ENCODE data around the gene NEUROD2.

The NEUROD2 gene

DNA sequence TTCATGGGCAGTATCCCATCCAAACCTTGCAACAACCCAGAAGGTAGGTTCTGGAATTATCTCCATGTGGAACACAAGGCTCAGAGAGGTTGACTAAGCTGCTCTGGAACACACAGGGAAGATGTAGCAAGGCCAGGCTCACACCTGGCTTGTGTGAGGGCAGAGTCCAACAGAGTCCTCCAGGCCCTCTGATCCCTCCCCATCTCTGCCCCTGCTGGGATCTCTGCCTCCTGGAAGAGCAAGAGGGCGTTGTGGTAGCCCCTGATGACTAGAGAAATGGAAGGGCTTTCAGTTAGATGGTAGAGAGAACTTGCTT is 12.0 kb upstream of the NEUROD2 start:
- H3K9me3 ChIP-seq = no peaks in the 10 kb centered on the region
- intact Hi-C loops (cut with DNase I; ENCODE audit: low total_unique reads) = loop anchor here (5.0 kb wide), 1 partner anchor 113 kb away; the partner anchor contains the start of gene MIEN1
- no peak overlapping the region for H3K4me3 ChIP-seq
- no peak for DNase-seq
- peaks cover 0 to 46% of the 10 kb centered on the region in 2 donors for H3K27me3 ChIP-seq
- H3K36me3 ChIP-seq = no peaks in the 10 kb centered on the region
- peaks cover 0 to 38% (median 13%) of the 10 kb centered on the region in 4 donors for H3K4me1 ChIP-seq
- H3K27ac ChIP-seq = no peak overlapping the region
- TF ChIP-seq, protein P1, sequence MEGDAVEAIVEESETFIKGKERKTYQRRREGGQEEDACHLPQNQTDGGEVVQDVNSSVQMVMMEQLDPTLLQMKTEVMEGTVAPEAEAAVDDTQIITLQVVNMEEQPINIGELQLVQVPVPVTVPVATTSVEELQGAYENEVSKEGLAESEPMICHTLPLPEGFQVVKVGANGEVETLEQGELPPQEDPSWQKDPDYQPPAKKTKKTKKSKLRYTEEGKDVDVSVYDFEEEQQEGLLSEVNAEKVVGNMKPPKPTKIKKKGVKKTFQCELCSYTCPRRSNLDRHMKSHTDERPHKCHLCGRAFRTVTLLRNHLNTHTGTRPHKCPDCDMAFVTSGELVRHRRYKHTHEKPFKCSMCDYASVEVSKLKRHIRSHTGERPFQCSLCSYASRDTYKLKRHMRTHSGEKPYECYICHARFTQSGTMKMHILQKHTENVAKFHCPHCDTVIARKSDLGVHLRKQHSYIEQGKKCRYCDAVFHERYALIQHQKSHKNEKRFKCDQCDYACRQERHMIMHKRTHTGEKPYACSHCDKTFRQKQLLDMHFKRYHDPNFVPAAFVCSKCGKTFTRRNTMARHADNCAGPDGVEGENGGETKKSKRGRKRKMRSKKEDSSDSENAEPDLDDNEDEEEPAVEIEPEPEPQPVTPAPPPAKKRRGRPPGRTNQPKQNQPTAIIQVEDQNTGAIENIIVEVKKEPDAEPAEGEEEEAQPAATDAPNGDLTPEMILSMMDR (IDR thresholded peaks at IDR 0.05) = no peak

DNA sequence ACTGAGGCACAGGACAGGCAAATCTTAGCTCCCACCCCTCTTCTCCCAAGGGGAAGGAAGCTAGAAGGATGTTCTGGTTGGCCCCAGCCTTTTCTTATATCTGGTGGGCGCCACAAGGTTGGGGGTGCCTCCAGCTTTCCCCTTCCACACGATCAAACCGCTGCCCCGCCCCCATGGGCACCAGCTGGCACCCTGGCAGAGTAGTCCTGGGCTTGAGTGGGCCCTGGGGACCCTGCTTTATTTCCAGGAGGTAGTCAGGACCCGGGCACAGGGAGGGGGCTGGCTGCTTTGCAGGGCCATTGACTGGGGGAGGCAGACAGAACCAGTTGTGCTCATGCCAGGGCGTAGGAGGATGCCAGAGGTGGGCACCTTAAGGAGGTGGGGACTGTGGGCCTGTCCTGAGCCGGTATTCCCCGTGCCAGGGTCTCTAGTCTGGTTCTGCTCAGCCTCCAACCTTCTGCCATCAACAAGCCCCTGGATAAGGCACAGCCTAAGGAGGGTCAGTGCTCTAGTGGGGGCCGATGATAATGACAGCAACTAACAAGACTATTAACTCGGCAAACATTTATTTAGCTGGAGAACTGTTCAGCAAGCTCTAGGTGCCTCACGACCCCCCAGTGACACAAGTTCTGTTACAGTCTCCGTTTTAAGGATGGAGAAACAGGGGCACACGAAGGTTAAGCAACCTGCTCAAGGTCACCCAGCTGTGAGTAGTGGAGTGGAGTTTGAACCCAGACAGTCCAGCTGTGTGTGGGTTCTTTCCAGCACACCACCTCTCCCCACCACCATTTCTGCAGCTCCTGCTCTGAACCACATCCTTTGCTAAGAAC is 11.5 kb upstream of the NEUROD2 start:
- Histone ChIP-seq H3K4me3 (peak overlapping the region in 1 of 2 donors; percentile 63), H3K9me3 (no peaks in the 10 kb centered on the region), H3K27me3 (peaks cover 0 to 48% of the 10 kb centered on the region in 2 donors), H3K4me1 (peaks cover 0 to 38% (median 13%) of the 10 kb centered on the region in 4 donors), H3K36me3 (no peaks in the 10 kb centered on the region), H3K27ac (no peak overlapping the region)
- TF ChIP-seq, protein P1 (IDR thresholded peaks at IDR 0.05) = no peak
- DNase-seq = no peak
- intact Hi-C loops (cut with DNase I; ENCODE audit: low total_unique reads) = no loop called here

DNA sequence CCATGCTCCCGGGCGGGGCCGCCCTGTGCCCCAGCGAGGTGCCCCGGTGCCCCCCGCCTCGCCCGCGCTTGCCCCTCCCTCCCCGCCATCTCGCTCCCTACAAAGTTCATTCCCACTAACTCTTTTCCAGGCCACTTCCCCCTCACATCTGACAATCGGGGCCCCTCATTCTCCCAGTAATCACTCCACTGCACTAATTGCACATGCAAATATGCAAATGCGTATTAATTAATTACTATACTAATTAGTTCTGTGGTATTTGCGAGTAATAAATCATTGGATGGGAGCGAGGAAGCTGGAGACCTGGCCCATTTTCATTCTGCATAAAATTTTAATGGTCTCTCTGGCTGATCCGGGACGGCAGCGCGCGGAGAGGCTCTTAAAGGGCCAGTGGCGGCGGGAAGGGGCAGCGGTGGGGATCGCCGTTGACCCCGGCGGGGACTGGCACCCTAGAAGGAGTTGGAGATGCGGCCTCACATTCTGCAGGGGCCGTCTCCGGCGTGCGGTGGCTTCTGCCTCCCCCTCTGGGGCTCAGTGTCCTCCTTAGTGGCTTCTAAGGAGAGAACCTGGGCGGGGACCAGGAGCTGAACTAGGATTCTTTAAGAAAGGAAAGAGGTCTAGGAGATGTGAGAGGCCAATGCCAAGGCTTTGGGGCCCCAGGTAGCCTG is 10.7 kb upstream of the NEUROD2 start:
- H3K27ac ChIP-seq = peak overlapping the region in 1 of 2 donors; percentile 10
- intact Hi-C loops (cut with DNase I; ENCODE audit: low total_unique reads) = no loop called here
- TF ChIP-seq, protein P1 (IDR thresholded peaks at IDR 0.05) = no peak

DNA sequence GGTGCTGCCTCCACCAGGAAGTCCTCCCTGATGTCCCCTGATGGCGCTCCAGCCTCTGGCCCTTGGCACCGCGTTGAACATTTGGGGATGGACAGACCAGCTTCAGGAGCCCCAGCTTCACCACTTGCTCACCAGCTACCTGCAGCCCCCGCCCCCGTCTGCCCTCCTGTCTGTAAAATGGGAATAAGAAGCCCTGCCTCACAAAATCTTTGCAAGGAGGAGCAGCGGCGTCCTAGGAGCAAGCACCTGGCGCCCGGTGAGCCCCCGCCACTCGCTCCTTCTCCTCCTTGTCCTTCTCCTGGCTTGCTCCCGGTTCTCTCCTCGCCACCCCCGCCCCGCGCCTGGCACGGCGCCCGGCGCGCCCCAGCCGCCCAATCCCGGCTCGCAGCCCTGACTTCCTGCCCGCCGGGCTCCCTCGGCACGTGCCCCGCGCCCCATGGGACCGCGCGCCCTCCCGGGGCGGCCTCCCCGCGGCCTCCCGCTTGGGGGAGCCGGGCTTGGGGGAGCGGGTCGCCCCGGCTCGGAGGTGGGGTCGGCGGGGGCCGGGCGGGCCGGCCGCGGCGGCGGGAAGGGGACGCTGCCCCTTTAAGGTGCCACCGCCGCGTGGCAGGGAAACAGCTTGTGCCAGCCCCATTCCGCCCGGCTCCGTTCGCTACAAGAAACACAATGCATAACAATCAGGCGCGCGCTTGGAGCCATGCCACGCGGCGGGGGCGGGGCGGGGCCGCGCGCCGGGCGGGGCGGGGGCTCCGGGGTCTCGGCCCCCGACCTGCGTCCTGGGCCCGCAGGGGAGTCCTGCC is 9.9 kb upstream of the NEUROD2 start:
- TF ChIP-seq, protein P1 (IDR thresholded peaks at IDR 0.05) = no peak
- peaks cover 0 to 57% of the 10 kb centered on the region in 2 donors for H3K27me3 ChIP-seq

More for the DNA sequence above, 10.7 kb upstream of the NEUROD2 start:
- Histone ChIP-seq H3K27me3 (peaks cover 0 to 49% of the 10 kb centered on the region in 2 donors), H3K36me3 (no peaks in the 10 kb centered on the region), H3K9me3 (no peaks in the 10 kb centered on the region), H3K4me1 (peaks cover 0 to 32% (median 13%) of the 10 kb centered on the region in 4 donors), H3K4me3 (peak overlapping the region; percentile 49 to 63)
- DNase-seq = no peak

DNA sequence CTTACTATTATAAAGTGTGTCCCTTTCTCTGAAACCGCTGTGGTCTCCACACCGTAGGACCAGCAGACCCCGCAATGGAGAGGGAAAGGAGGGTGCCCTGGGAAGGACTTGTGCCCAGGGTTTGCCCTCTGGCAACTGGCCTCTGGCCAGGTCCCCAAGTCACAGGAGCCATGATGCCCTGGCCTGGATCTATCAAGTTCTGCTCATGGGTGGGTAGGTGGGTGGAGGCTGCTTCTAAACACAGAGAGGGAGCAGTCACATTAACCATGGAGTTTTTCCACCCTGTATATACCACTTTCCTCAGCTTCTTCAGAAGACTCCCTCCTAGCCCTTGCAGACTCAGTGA is 9.4 kb upstream of the NEUROD2 start:
- Histone ChIP-seq H3K9me3 (no peaks in the 10 kb centered on the region), H3K4me1 (peaks cover 0 to 24% (median 12%) of the 10 kb centered on the region in 4 donors), H3K27me3 (peaks cover 0 to 62% of the 10 kb centered on the region in 2 donors), H3K4me3 (peak overlapping the region in 1 of 2 donors; percentile 63), H3K27ac (no peak overlapping the region), H3K36me3 (no peaks in the 10 kb centered on the region)
- DNase-seq = no peak
- intact Hi-C loops (cut with DNase I; ENCODE audit: low total_unique reads) = no loop called here
- TF ChIP-seq, protein P1 (IDR thresholded peaks at IDR 0.05) = no peak

More for the DNA sequence above, 9.9 kb upstream of the NEUROD2 start:
- Histone ChIP-seq H3K9me3 (no peaks in the 10 kb centered on the region), H3K27ac (peak overlapping the region in 1 of 2 donors; percentile 10), H3K4me3 (peak overlapping the region; percentile 49 to 63), H3K4me1 (peaks cover 0 to 28% (median 13%) of the 10 kb centered on the region in 4 donors), H3K36me3 (no peaks in the 10 kb centered on the region)
- peak in 1 of 2 donors; percentile 51 for DNase-seq
- intact Hi-C loops (cut with DNase I; ENCODE audit: low total_unique reads) = no loop called here

All from tibial artery (tissue), 4 donors.